Caco-2 (cell line): Measurements from ENCODE around the gene MAPK1IP1L. TPM values are rescaled to one million over a fixed set of nuclear protein-coding genes. Genes with fewer than 3 reads are reported as not detected.

ENCODE experiments used
- BruUV-seq: library from RNA; stranded (reverse); fragments of 400-500 nt; replicated peaks from 2 replicates; lab custom pipeline; 2021; lab: Mats Ljungman, UMichigan
- CTCF ChIA-PET: fragments of 300-600 bp; sonication (Branson Sonifier 250); formaldehyde crosslinking; loops from one replicate; lab custom pipeline; 2022; ENCODE audit warnings: antibody characterized with exemption; lab: Charles Lee
- POLR2A ChIA-PET: fragments of 300-600 bp; sonication (Branson Sonifier 250); formaldehyde crosslinking; loops from one replicate; lab custom pipeline; 2022; ENCODE audit warnings: antibody characterized with exemption; lab: Charles Lee
- DNase-seq, 2 experiments: peaks; one replicate each; pipeline versions ENCODE4 v3.0.0 to v3.0.0-alpha.2; 2020 to 2022
- H3K27me3 ChIP-seq: replicated peaks from 2 replicates; pipeline ENCODE4 v1.6.0; 2011; ENCODE audit warnings: low read length; ENCODE audit not compliant: control insufficient read depth, insufficient read depth
- H3K36me3 ChIP-seq: 2 replicates; pipeline ENCODE4 v1.5.1; 2011; ENCODE audit warnings: low read length; ENCODE audit not compliant: control insufficient read depth, insufficient read depth
- H3K4me1 ChIP-seq: fragments of 250-450 bp; sonication (Bioruptor Pico); 2 replicates; pipeline ENCODE4 v1.5.1; 2020; ENCODE audit warnings: mild to moderate bottlenecking
- H3K4me3 ChIP-seq: 2 replicates; pipeline ENCODE4 v1.5.1; 2011; ENCODE audit warnings: low read depth, mild to moderate bottlenecking, control low read depth, low read length
- H3K9me3 ChIP-seq: fragments of 250-450 bp; sonication (Bioruptor Pico); 2 replicates; pipeline ENCODE4 v1.5.1; 2020; ENCODE audit warnings: mild to moderate bottlenecking, moderate library complexity
- H3K27ac Mint-ChIP-seq: one replicate; pipeline ENCODE4 v1.8.0; 2022; ENCODE audit warnings: mixed read lengths; ENCODE audit not compliant: unreplicated experiment
- H3K27me3 Mint-ChIP-seq: one replicate; pipeline ENCODE4 v1.8.0; 2022; ENCODE audit warnings: mixed read lengths; ENCODE audit not compliant: insufficient read depth, unreplicated experiment
- H3K36me3 Mint-ChIP-seq: one replicate; pipeline ENCODE4 v1.8.0; 2022; ENCODE audit warnings: mild to moderate bottlenecking, mixed read lengths; ENCODE audit not compliant: insufficient read depth, unreplicated experiment
- H3K4me1 Mint-ChIP-seq: one replicate; pipeline ENCODE4 v1.8.0; 2022; ENCODE audit warnings: low read depth, mixed read lengths; ENCODE audit not compliant: unreplicated experiment
- H3K4me3 Mint-ChIP-seq: one replicate; pipeline ENCODE4 v1.8.0; 2022; ENCODE audit warnings: mild to moderate bottlenecking, moderate library complexity, mixed read lengths; ENCODE audit not compliant: unreplicated experiment
- H3K9me3 Mint-ChIP-seq: one replicate; pipeline ENCODE4 v1.8.0; 2022; ENCODE audit warnings: mixed read lengths; ENCODE audit not compliant: unreplicated experiment
- CTCF ChIP-seq, 2 experiments: fragments of 200-600 bp in 1 of 2; IDR thresholded peaks; 1 replicate in 1 of 2; 2 replicates in 1 of 2; pipeline versions ENCODE4 v1.5.1 to v1.8.0; 2011 to 2022; ENCODE audit warnings: antibody characterized with exemption in 1 of 2, control low read depth in 1 of 2, inconsistent platforms in 1 of 2, low read depth in 1 of 2, low read length in 1 of 2, mild to moderate bottlenecking in 1 of 2, moderate library complexity in 1 of 2; ENCODE audit not compliant: insufficient read depth in 1 of 2, severe bottlenecking in 1 of 2, unreplicated experiment in 1 of 2
- intact Hi-C: fragments of 100-400 bp; cut with micrococcal nuclease; formaldehyde crosslinking; loops from one replicate; pipeline ENCODE4 v1.10.0; 2022; ENCODE audit not compliant: unreplicated experiment
- total RNA-seq: library from RNA; stranded (reverse); gene quantifications from 2 replicates; pipeline ENCODE4 v1.2.3, GENCODE V29; 2022

Gene MAPK1IP1L
- total RNA-seq, 1 experiment from 2014 or later = 90.8 TPM

- H3K9me3 ChIP-seq = no peaks in the 10 kb centered on the region
- Mint-ChIP-seq H3K4me3 (no peak overlapping the region), H3K27me3 (no peaks in the 10 kb centered on the region), H3K27ac (no peak overlapping the region), H3K9me3 (no peaks in the 10 kb centered on the region), H3K4me1 (peaks cover 7% of the 10 kb centered on the region), H3K36me3 (no peaks in the 10 kb centered on the region)
- H3K36me3 ChIP-seq = no peaks in the 10 kb centered on the region; the same call in 1 of the 2 replicates
- CTCF ChIA-PET = interaction anchor here (1.4 kb wide), 1 partner anchor 30 kb away, joined by 7 read pairs; no protein-coding TSS in a partner anchor
- H3K4me3 ChIP-seq = no peak overlapping the region
- intact Hi-C loops = no loop called here
- BruUV-seq = no TSS peak
- H3K27me3 ChIP-seq = no peaks in the 10 kb centered on the region
- peaks cover 7% of the 10 kb centered on the region for H3K4me1 ChIP-seq
- TF ChIP-seq CTCF (IDR thresholded peaks at IDR 0.05; ENCODE audit: insufficient read depth in 1 of 2, low read depth in 1 of 2, low read length in 1 of 2, severe bottlenecking in 1 of 2, unreplicated experiment in 1 of 2) = no peak
- DNase-seq = no peak
- POLR2A ChIA-PET = interaction anchor here (0.5 to 0.7 kb wide), 2 partner anchors 11 to 47 kb away, joined by 3 read pairs; no protein-coding TSS in a partner anchor
Observed at GRCh38 chr14:55092341-55092740, 40.9 kb downstream of the MAPK1IP1L start.

- Histone ChIP-seq H3K9me3 (no peaks in the 10 kb centered on the region), H3K36me3 (no peaks in the 10 kb centered on the region; the same call in 1 of the 2 replicates), H3K27me3 (no peaks in the 10 kb centered on the region), H3K4me3 (no peak overlapping the region), H3K4me1 (peaks cover 15% of the 10 kb centered on the region)
- Mint-ChIP-seq H3K4me3 (no peak overlapping the region), H3K36me3 (no peaks in the 10 kb centered on the region), H3K4me1 (peaks cover 7% of the 10 kb centered on the region), H3K9me3 (no peaks in the 10 kb centered on the region), H3K27me3 (no peaks in the 10 kb centered on the region), H3K27ac (no peak overlapping the region)
- intact Hi-C loops = no loop called here
- TF ChIP-seq CTCF (IDR thresholded peaks at IDR 0.05; ENCODE audit: insufficient read depth in 1 of 2, low read depth in 1 of 2, low read length in 1 of 2, severe bottlenecking in 1 of 2, unreplicated experiment in 1 of 2) = no peak
- ChIA-PET POLR2A (no interaction called here), CTCF (no interaction called here)
- DNase-seq = no peak
- BruUV-seq = no TSS peak
Observed at GRCh38 chr14:55094292-55095157, 43.1 kb downstream of the MAPK1IP1L start.

- ChIA-PET POLR2A (no interaction called here), CTCF (no interaction called here)
- Mint-ChIP-seq H3K4me3 (no peak overlapping the region), H3K27ac (no peak overlapping the region), H3K9me3 (no peaks in the 10 kb centered on the region), H3K4me1 (peaks cover 13% of the 10 kb centered on the region), H3K36me3 (peaks cover 2% of the 10 kb centered on the region), H3K27me3 (no peaks in the 10 kb centered on the region)
- Histone ChIP-seq H3K36me3 (no peaks in the 10 kb centered on the region), H3K27me3 (no peaks in the 10 kb centered on the region), H3K4me3 (no peak overlapping the region), H3K4me1 (peaks cover 21% of the 10 kb centered on the region), H3K9me3 (no peaks in the 10 kb centered on the region)
- DNase-seq = no peak
- intact Hi-C loops = no loop called here
- BruUV-seq = no TSS peak
- TF ChIP-seq CTCF (IDR thresholded peaks at IDR 0.05; ENCODE audit: insufficient read depth in 1 of 2, low read depth in 1 of 2, low read length in 1 of 2, severe bottlenecking in 1 of 2, unreplicated experiment in 1 of 2) = no peak
Observed at GRCh38 chr14:55097881-55098560, 46.6 kb downstream of the MAPK1IP1L start.
